Measurements from ENCODE around the gene GUCD1. TPM values are rescaled to one million over a fixed set of nuclear protein-coding genes. Genes with fewer than 3 reads are reported as not detected.

The GUCD1 gene
- total RNA-seq, 1 donor from 2014 or later = 81.8 TPM

- no peak for TF ChIP-seq CTCF (IDR thresholded peaks at IDR 0.05; ENCODE audit: insufficient read depth, low read length, poor library complexity, severe bottlenecking)
- no peak for DNase-seq (ENCODE audit: low read depth)
- Histone ChIP-seq H3K27me3 (ENCODE audit: control insufficient read depth, insufficient read depth, low read length) (no peaks in the 10 kb centered on the region), H3K4me3 (ENCODE audit: low read depth, low read length) (no peak overlapping the region), H3K36me3 (ENCODE audit: control insufficient read depth, insufficient read depth, low read length) (peaks cover 2% of the 10 kb centered on the region)
Observed at GRCh38 chr22:24548812-24549211, 6.1 kb downstream of the GUCD1 start.

GRCh38 chr22:24543679-24544243, 11.2 kb downstream of the GUCD1 start:
- TF ChIP-seq CTCF (IDR thresholded peaks at IDR 0.05; ENCODE audit: insufficient read depth, low read length, poor library complexity, severe bottlenecking) = no peak
- H3K4me3 ChIP-seq (ENCODE audit: low read depth, low read length) = no peak overlapping the region
- no peak for DNase-seq (ENCODE audit: low read depth)
- H3K27me3 ChIP-seq (ENCODE audit: control insufficient read depth, insufficient read depth, low read length) = no peaks in the 10 kb centered on the region
- H3K36me3 ChIP-seq (ENCODE audit: control insufficient read depth, insufficient read depth, low read length) = peaks cover 6% of the 10 kb centered on the region

- Histone ChIP-seq H3K36me3 (ENCODE audit: control insufficient read depth, insufficient read depth, low read length) (peaks cover 6% of the 10 kb centered on the region), H3K27me3 (ENCODE audit: control insufficient read depth, insufficient read depth, low read length) (no peaks in the 10 kb centered on the region), H3K4me3 (ENCODE audit: low read depth, low read length) (no peak overlapping the region)
- TF ChIP-seq CTCF (IDR thresholded peaks at IDR 0.05; ENCODE audit: insufficient read depth, low read length, poor library complexity, severe bottlenecking) = no peak
- DNase-seq (ENCODE audit: low read depth) = no peak
Observed at GRCh38 chr22:24543185-24543601, 11.7 kb downstream of the GUCD1 start.

- no peak overlapping the region for H3K4me3 ChIP-seq (ENCODE audit: low read depth, low read length)
- no peaks in the 10 kb centered on the region for H3K27me3 ChIP-seq (ENCODE audit: control insufficient read depth, insufficient read depth, low read length)
- TF ChIP-seq CTCF (IDR thresholded peaks at IDR 0.05; ENCODE audit: insufficient read depth, low read length, poor library complexity, severe bottlenecking) = no peak
- no peak for DNase-seq (ENCODE audit: low read depth)
- H3K36me3 ChIP-seq (ENCODE audit: control insufficient read depth, insufficient read depth, low read length) = peaks cover 6% of the 10 kb centered on the region
Observed at GRCh38 chr22:24542641-24543040, 12.3 kb downstream of the GUCD1 start.

GRCh38 chr22:24541681-24542515, 13.0 kb downstream of the GUCD1 start:
- Histone ChIP-seq H3K36me3 (ENCODE audit: control insufficient read depth, insufficient read depth, low read length) (peaks cover 4% of the 10 kb centered on the region), H3K4me3 (ENCODE audit: low read depth, low read length) (no peak overlapping the region), H3K27me3 (ENCODE audit: control insufficient read depth, insufficient read depth, low read length) (no peaks in the 10 kb centered on the region)
- no peak for DNase-seq (ENCODE audit: low read depth)
- no peak for TF ChIP-seq CTCF (IDR thresholded peaks at IDR 0.05; ENCODE audit: insufficient read depth, low read length, poor library complexity, severe bottlenecking)
